CMK (cell line): ENCODE results near the gene KRT72.
"Not testable (repeated sequence)": the region's sequence is repeated elsewhere in the genome, so short reads cannot be mapped to it uniquely, and the experiment has no call there.

Experiments used
- DNase-seq: peaks from one replicate; pipeline ENCODE4 v3.0.0-alpha.2; 2010; ENCODE audit warnings: low read depth

Gene KRT72

GRCh38 chr12:52606581-52607218 lies 5.4 kb upstream of the KRT72 start:
- no peak for DNase-seq

- no peak for DNase-seq
Observed at GRCh38 chr12:52606096-52606495, 4.8 kb upstream of the KRT72 start.

- no peak for DNase-seq
Observed at GRCh38 chr12:52605542-52605941, 4.3 kb upstream of the KRT72 start.

- DNase-seq, result no peak
Observed at GRCh38 chr12:52604859-52605258, 3.6 kb upstream of the KRT72 start.

- no peak for DNase-seq
Observed at GRCh38 chr12:52603314-52603713, 2.1 kb upstream of the KRT72 start.

GRCh38 chr12:52602552-52602951 lies 1.3 kb upstream of the KRT72 start:
- no peak for DNase-seq

- no peak for DNase-seq
Observed at GRCh38 chr12:52601671-52602070, 408 bp upstream of the KRT72 start.

GRCh38 chr12:52600475-52600874 lies 788 bp downstream of the KRT72 start:
- no peak for DNase-seq

GRCh38 chr12:52600071-52600470 lies 1.2 kb downstream of the KRT72 start:
- no peak for DNase-seq

- no peak for DNase-seq
Observed at GRCh38 chr12:52598966-52599365, 2.3 kb downstream of the KRT72 start.

GRCh38 chr12:52594237-52594636 lies 7.0 kb downstream of the KRT72 start:
- DNase-seq, result not testable (repeated sequence)

- no peak for DNase-seq
Observed at GRCh38 chr12:52591521-52591920, 9.7 kb downstream of the KRT72 start.

- no peak for DNase-seq
Observed at GRCh38 chr12:52590021-52590420, 11.2 kb downstream of the KRT72 start.

- no peak for DNase-seq
Observed at GRCh38 chr12:52587563-52587962, 13.7 kb downstream of the KRT72 start.

GRCh38 chr12:52585946-52586345 lies 15.3 kb downstream of the KRT72 start:
- no peak for DNase-seq

GRCh38 chr12:52585066-52585465 lies 16.2 kb downstream of the KRT72 start:
- no peak for DNase-seq

GRCh38 chr12:52584156-52584682 lies 17.0 kb downstream of the KRT72 start:
- no peak for DNase-seq

- DNase-seq, result peak; percentile 25
Observed at GRCh38 chr12:52582971-52583456, 18.2 kb downstream of the KRT72 start.

GRCh38 chr12:52582486-52582885 lies 18.8 kb downstream of the KRT72 start:
- DNase-seq, result no peak

GRCh38 chr12:52581481-52581880 lies 19.8 kb downstream of the KRT72 start:
- no peak for DNase-seq

GRCh38 chr12:52581066-52581465 lies 20.2 kb downstream of the KRT72 start:
- no peak for DNase-seq

- no peak for DNase-seq
Observed at GRCh38 chr12:52580496-52580895, 20.8 kb downstream of the KRT72 start.

- no peak for DNase-seq
Observed at GRCh38 chr12:52579468-52580465, 21.5 kb downstream of the KRT72 start.
